HCT116 (cell line): ENCODE data around the gene FRMD4B.

Experiments
- CBX3 ChIP-seq: IDR thresholded peaks from 2 replicates; pipeline ENCODE4 v1.6.1; 2012; ENCODE audit warnings: low read depth
- CEBPB ChIP-seq: IDR thresholded peaks from 2 replicates; pipeline ENCODE4 v1.6.1; 2012; ENCODE audit warnings: low read depth
- EGR1 ChIP-seq: IDR thresholded peaks from 2 replicates; pipeline ENCODE4 v1.6.1; 2012; ENCODE audit warnings: low read depth
- ELF1 ChIP-seq: IDR thresholded peaks from 2 replicates; pipeline ENCODE4 v1.6.1; 2012; ENCODE audit warnings: low read depth, borderline replicate concordance
- FOSL1 ChIP-seq: IDR thresholded peaks from 2 replicates; pipeline ENCODE4 v1.6.1; 2012; ENCODE audit warnings: low read depth
- POLR2AphosphoS5 ChIP-seq: IDR thresholded peaks from 2 replicates; pipeline ENCODE4 v1.6.1; 2011; ENCODE audit warnings: mild to moderate bottlenecking, low read depth, low read length, moderate library complexity
- REST ChIP-seq: IDR thresholded peaks from 2 replicates; pipeline ENCODE4 v1.6.1; 2012; ENCODE audit warnings: low read depth
- ZBTB33 ChIP-seq: IDR thresholded peaks from 2 replicates; pipeline ENCODE4 v1.6.1; 2011; ENCODE audit warnings: mild to moderate bottlenecking, low read length, moderate library complexity; ENCODE audit not compliant: insufficient replicate concordance; ENCODE audit errors: extremely low read depth
- TF ChIP-seq, protein P1 (sequence below), 3 experiments: fragments of 200-600 bp in 1 of 3; sonication (generic) in 1 of 3; IDR thresholded peaks in 2 of 3; conservative IDR thresholded peaks in 1 of 3; 2 replicates each; pipeline ENCODE4 v1.5.1; 2012 to 2017; ENCODE audit warnings: low read depth in 2 of 3, low read length in 2 of 3, antibody characterized with exemption in 1 of 3, borderline replicate concordance in 1 of 3, control low read depth in 1 of 3, mild to moderate bottlenecking in 1 of 3, mixed read lengths in 1 of 3, mixed run types in 1 of 3, moderate library complexity in 1 of 3; ENCODE audit not compliant: insufficient read depth in 1 of 3

DNA sequence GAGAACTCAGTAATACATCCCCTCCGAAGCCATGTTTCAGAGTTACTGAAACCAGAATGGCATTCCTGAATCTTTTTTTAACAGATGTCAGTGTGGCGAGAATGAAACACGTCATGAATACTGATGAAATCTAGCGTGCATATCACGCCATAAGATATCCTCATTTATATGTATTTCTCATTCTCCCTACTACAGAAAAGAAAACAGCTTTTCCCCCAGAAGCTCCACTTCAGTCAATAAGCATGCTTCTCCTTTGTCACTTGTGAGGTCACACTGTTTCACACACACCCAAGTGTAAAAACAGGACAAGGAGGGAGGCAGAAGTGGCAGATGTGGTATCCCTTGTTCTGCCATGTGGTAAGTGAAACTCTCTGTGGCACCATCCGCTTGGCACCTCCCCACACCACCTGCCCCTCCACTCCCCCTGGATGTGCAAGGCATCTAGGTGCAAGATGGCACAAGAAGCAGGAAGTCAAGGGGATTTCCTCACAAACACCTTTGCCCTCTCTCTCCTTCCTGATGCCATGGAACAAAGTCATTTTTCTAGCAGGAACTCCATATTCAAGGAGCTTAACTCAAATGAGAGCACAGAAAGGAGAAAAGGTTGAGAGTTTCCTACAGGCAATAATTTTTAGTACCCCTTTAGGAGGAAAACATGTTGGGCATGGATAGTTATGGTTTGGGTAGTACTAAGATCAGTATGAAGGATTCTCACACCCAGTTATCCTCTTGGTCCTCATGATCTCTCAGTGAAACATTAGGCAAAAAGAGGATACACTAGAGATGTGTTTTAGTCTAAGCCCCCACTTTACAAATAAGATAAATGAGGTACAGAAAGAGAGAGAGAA lies 47.5 kb upstream of the FRMD4B start:
- TF ChIP-seq ZBTB33 (no peak), EGR1 (no peak), POLR2AphosphoS5 (no peak), REST (no peak), FOSL1 (no peak), CBX3 (no peak), CEBPB (no peak), ELF1 (no peak)
- TF ChIP-seq, protein P1, sequence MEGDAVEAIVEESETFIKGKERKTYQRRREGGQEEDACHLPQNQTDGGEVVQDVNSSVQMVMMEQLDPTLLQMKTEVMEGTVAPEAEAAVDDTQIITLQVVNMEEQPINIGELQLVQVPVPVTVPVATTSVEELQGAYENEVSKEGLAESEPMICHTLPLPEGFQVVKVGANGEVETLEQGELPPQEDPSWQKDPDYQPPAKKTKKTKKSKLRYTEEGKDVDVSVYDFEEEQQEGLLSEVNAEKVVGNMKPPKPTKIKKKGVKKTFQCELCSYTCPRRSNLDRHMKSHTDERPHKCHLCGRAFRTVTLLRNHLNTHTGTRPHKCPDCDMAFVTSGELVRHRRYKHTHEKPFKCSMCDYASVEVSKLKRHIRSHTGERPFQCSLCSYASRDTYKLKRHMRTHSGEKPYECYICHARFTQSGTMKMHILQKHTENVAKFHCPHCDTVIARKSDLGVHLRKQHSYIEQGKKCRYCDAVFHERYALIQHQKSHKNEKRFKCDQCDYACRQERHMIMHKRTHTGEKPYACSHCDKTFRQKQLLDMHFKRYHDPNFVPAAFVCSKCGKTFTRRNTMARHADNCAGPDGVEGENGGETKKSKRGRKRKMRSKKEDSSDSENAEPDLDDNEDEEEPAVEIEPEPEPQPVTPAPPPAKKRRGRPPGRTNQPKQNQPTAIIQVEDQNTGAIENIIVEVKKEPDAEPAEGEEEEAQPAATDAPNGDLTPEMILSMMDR (IDR thresholded peaks at IDR 0.05 in 2 of 3, conservative IDR thresholded peaks at IDR 0.05 in 1 of 3; ENCODE audit: borderline replicate concordance in 1 of 3, insufficient read depth in 1 of 3, low read depth in 2 of 3, low read length in 2 of 3): no peak
